Measurements from ENCODE around the gene AGTPBP1. TPM values are rescaled to one million over a fixed set of nuclear protein-coding genes. Genes with fewer than 3 reads are reported as not detected.

The AGTPBP1 gene
- total RNA-seq, 1 donor from 2014 or later: 21.0 TPM

- peak; percentile 35 for TF ChIP-seq CTCF (conservative IDR thresholded peaks at IDR 0.05; ENCODE audit: low read depth, low read length)
- no peak for DNase-seq (ENCODE audit: low read depth)
Measured at GRCh38 chr9:85716031-85716877, 25.5 kb downstream of the AGTPBP1 start.

GRCh38 chr9:85715587-85715986 lies 26.2 kb downstream of the AGTPBP1 start:
- H3K4me3 ChIP-seq (ENCODE audit: low read depth, low read length): no peak overlapping the region
- DNase-seq (ENCODE audit: low read depth): no peak

More at GRCh38 chr9:85716031-85716877, 25.5 kb downstream of the AGTPBP1 start:
- H3K4me3 ChIP-seq (ENCODE audit: low read depth, low read length): no peak overlapping the region

GRCh38 chr9:85713897-85714296 lies 27.9 kb downstream of the AGTPBP1 start:
- H3K4me3 ChIP-seq (ENCODE audit: low read depth, low read length): no peak overlapping the region
- no peak for DNase-seq (ENCODE audit: low read depth)
- no peak for TF ChIP-seq CTCF (conservative IDR thresholded peaks at IDR 0.05; ENCODE audit: low read depth, low read length)

More at GRCh38 chr9:85715587-85715986, 26.2 kb downstream of the AGTPBP1 start:
- no peak for TF ChIP-seq CTCF (conservative IDR thresholded peaks at IDR 0.05; ENCODE audit: low read depth, low read length)

- H3K4me3 ChIP-seq (ENCODE audit: low read depth, low read length): no peak overlapping the region
- no peak for DNase-seq (ENCODE audit: low read depth)
- TF ChIP-seq CTCF (conservative IDR thresholded peaks at IDR 0.05; ENCODE audit: low read depth, low read length): no peak
Measured at GRCh38 chr9:85704744-85705143, 37.0 kb downstream of the AGTPBP1 start.

GRCh38 chr9:85703398-85703797 lies 38.4 kb downstream of the AGTPBP1 start:
- no peak for TF ChIP-seq CTCF (conservative IDR thresholded peaks at IDR 0.05; ENCODE audit: low read depth, low read length)
- H3K4me3 ChIP-seq (ENCODE audit: low read depth, low read length): no peak overlapping the region
- no peak for DNase-seq (ENCODE audit: low read depth)

- DNase-seq (ENCODE audit: low read depth): no peak
- no peak overlapping the region for H3K4me3 ChIP-seq (ENCODE audit: low read depth, low read length)
- TF ChIP-seq CTCF (conservative IDR thresholded peaks at IDR 0.05; ENCODE audit: low read depth, low read length): no peak
Measured at GRCh38 chr9:85702726-85703289, 38.9 kb downstream of the AGTPBP1 start.

All from epithelial cell of proximal tubule (primary cell).